ENCODE measurements around the gene NCF4.

DNA sequence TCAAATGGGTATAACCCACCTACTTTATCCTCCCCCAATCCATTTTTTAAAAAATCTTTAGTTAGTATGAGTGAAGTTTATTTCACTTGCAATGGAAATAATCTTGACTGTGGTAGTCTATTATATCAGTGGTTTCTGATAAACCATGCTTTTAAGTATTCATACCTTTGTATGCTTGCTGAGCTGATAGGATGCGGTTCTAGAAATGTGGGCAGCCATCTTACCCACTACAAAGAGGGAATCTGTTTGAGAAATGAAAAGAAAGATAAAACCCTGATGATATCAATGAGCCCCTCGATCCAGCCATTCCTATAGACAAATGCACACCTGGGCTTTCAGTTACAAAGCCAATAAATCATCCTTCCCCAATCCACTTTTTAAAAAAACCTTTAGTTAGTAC is 30.2 kb upstream of the NCF4 start:
- TF ChIP-seq, protein P1, sequence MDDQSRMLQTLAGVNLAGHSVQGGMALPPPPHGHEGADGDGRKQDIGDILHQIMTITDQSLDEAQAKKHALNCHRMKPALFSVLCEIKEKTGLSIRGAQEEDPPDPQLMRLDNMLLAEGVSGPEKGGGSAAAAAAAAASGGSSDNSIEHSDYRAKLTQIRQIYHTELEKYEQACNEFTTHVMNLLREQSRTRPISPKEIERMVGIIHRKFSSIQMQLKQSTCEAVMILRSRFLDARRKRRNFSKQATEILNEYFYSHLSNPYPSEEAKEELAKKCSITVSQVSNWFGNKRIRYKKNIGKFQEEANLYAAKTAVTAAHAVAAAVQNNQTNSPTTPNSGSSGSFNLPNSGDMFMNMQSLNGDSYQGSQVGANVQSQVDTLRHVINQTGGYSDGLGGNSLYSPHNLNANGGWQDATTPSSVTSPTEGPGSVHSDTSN (CRISPR knock-in tag; IDR thresholded peaks at IDR 0.05), result no peak
- TF ChIP-seq, protein P2, sequence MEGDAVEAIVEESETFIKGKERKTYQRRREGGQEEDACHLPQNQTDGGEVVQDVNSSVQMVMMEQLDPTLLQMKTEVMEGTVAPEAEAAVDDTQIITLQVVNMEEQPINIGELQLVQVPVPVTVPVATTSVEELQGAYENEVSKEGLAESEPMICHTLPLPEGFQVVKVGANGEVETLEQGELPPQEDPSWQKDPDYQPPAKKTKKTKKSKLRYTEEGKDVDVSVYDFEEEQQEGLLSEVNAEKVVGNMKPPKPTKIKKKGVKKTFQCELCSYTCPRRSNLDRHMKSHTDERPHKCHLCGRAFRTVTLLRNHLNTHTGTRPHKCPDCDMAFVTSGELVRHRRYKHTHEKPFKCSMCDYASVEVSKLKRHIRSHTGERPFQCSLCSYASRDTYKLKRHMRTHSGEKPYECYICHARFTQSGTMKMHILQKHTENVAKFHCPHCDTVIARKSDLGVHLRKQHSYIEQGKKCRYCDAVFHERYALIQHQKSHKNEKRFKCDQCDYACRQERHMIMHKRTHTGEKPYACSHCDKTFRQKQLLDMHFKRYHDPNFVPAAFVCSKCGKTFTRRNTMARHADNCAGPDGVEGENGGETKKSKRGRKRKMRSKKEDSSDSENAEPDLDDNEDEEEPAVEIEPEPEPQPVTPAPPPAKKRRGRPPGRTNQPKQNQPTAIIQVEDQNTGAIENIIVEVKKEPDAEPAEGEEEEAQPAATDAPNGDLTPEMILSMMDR (tag by site-specific recombination; IDR thresholded peaks at IDR 0.05), result no peak
- TF ChIP-seq KLF9 (tag by site-specific recombination; IDR thresholded peaks at IDR 0.05; ENCODE audit: low read depth) (no peak), YY1 (tag by site-specific recombination; IDR thresholded peaks at IDR 0.05) (no peak), SETDB1 (IDR thresholded peaks at IDR 0.05; ENCODE audit: insufficient read length, low read length) (no peak)

Data from HEK293 (cell line).